Measurements from ENCODE around the gene ELOVL2. TPM values are rescaled to one million over a fixed set of nuclear protein-coding genes. Genes with fewer than 3 reads are reported as not detected.
"Not testable (repeated sequence)": the region's sequence is repeated elsewhere in the genome, so short reads cannot be mapped to it uniquely, and the experiment has no call there.

ELOVL2 gene, protein sequence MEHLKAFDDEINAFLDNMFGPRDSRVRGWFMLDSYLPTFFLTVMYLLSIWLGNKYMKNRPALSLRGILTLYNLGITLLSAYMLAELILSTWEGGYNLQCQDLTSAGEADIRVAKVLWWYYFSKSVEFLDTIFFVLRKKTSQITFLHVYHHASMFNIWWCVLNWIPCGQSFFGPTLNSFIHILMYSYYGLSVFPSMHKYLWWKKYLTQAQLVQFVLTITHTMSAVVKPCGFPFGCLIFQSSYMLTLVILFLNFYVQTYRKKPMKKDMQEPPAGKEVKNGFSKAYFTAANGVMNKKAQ
- total RNA-seq, result 1.8 TPM
- long read RNA-seq, result 0 reads

DNA sequence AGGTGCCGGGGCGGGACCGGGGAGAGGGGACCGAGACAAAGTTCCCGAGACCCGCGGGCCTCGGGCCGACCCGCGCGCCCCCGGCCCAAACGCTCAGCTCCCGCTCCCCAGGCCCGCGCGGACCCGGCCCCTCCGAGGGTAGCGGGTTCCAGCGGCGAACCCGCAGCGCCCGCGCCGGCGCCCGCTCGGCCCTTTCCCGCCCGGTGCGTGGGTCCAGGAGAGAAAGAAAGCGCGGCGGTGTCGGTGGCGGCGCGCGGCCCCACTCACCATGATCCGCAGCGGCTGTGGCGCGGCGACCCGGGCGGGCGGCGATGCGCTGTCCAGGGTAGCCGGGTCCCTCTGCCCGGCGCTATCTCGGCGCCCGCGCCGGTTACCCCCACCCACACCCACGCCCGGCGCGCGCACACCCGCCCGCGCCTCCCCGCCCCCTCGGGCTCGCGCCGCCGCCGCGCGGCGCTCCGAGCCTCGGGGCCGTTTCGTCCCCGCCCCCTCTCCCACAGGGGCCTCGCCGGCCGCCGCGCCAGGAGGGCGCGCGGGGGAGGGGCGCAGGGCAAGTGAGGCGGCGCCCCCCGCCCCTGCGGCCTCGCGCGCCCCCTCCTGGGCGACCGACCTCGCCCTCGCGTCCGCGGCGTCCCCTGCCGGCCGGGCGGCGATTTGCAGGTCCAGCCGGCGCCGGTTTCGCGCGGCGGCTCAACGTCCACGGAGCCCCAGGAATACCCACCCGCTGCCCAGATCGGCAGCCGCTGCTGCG lies at the start of gene ELOVL2:
ELOVL2 (minus strand) TSS at position 345 of the 751 bp plus-strand sequence; CDS start at position 270, 75 bp downstream.
- DNase-seq (ENCODE audit: low spot score), result no peak
- intact Hi-C loops (cut with DNase I), result no loop called here

DNA sequence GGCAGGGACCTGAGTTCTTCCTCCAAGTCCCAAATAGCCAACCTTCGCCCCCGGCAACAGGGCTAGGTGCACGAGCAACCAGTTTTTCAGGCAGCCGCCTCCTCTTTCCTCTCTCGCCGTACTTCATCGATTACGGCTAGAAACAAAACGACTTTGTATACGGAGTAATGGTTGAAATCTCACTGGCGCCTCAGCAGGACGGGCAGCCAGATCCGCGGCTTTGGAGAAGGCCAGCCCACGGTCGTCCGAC lies 49.2 kb upstream of the ELOVL2 start:
- intact Hi-C loops (cut with DNase I), result no loop called here
- DNase-seq (ENCODE audit: low spot score), result no peak

DNA sequence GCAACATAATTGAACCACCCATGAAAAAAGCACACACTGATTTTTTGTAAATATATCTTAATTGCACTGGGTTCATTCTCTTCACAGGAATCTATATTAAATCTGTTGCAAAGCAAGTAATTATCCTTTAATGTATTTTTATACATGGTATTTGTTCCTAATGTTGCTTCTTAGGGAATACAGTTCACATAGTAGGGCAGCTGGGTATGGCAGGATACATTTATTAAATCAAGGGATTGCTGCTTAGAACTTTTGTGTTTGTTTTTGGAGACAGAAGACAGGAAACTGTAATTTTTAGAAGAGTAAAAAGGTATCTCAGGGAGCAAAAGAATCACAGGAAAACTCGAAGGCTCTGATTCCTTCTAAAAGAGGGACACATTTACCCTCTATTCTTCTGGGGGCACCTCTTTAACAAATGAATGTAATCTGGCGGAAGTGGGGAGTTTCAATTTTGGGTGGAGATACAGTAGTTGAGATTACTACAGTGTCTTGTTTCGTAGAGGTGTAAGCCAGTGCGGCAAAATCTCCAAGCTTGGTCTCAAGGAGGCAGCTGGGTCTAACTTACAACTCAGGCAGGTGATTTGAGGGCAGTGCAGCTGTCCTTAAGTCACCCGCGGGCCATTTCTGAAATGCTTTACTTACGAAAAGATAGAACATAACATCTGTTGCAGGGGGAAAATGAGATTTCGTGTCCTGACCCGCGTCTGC lies 48.7 kb upstream of the ELOVL2 start:
- no peak for DNase-seq (ENCODE audit: low spot score)
- intact Hi-C loops (cut with DNase I), result no loop called here

DNA sequence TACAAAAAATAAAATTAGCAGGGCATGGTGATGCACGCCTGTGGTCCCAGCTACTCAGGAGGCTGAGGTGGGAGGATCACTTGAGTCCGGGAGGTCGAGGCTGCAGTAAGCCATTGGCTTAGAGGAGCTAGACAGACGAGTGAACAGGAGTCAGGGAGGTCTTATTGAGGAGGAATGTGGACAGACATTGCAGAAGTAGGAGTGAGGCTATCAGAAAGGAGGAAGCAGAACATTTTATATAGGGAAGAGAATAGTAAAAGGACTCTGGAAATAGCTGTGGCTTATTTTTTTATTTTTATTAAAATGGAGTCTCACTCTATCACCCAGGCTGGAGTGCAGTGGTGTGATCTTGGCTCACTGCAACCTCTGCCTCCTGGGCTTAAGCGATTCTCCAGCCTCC lies 47.0 kb upstream of the ELOVL2 start:
- intact Hi-C loops (cut with DNase I); DNase-seq (ENCODE audit: low spot score): not testable (repeated sequence)

DNA sequence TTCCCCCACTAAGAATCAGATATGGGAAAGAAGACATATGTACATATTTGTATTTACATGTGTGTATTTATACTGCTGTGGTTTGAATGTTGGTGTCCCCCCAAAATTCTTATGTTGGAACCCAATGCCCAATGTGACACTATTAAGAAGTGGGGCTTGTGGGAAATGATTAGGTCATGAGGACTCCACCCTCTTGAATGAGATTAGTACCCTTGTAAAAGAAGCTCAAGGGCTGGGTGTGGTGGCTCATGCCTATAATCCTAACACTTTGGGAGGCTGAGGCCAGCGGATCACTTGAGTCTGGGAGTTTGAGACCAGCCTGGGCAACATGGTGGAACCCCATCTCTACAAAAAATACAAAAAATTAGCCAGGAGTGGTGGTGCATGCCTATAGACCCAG lies 45.6 kb upstream of the ELOVL2 start:
- intact Hi-C loops (cut with DNase I), result no loop called here
- no peak for DNase-seq (ENCODE audit: low spot score)

DNA sequence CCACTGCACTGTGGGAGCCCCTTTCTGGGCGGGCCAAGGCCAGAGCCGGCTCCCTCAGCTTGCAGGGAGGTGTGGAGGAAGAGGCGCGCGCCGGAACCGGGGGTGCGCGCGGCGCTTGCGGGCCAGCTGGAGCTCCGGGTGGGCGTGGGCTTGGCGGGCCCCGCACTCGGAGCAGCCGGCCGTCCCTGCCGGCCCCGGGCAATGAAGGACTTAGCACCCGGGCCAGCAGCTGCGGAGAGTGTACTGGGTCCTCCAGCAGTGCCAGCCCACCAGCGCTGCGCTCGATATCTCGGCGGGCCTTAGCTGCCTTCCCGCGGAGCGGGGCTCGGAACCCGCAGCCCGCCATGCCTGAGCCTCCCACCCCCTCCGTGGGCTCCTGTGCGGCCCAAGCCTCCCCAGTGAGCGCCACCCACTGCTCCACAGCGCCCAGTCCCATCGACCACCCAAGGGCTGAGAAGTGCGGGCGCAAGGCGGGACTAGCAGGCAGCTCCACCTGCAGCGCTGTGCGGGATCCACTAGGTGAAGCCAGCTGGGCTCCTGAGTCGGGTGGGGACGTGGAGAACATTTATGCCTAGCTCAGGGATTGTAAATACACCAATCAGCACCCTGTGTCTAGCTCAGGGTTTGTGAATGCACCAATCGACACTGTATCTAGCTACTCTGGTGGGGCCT lies 43.2 kb upstream of the ELOVL2 start:
- DNase-seq (ENCODE audit: low spot score); intact Hi-C loops (cut with DNase I): not testable (repeated sequence)

DNA sequence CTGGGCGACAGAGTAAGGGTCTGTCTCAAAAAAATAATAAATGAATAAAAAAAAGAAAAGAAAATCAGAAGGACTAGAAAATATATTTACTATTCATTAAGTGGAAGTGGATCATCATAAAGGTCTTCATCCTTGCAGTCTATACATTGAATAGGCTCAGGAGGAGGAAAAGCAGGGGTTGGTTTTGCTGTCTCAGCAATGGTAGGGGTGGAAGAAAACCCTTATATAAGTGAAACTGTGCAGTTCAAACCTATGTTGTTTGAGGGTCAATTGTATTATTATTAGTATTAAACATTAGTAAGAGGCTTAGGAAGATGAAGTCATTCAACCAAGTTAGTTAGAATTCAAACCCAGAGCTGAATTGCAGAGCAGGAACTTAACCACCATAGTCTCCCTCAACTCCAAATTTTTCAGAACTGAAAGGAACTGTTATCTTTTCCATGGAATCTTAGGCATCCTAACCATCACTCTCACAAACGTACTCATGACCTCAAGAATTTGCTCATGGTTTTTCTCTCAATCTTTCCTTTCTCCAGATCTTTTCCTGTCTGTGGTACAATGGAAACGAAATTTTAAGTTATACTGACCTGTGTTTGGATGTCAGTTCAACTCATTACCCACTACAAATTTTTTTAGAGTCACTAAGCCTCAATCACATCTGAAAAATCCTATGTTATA lies 41.8 kb upstream of the ELOVL2 start:
- DNase-seq (ENCODE audit: low spot score), result no peak
- intact Hi-C loops (cut with DNase I), result no loop called here

DNA sequence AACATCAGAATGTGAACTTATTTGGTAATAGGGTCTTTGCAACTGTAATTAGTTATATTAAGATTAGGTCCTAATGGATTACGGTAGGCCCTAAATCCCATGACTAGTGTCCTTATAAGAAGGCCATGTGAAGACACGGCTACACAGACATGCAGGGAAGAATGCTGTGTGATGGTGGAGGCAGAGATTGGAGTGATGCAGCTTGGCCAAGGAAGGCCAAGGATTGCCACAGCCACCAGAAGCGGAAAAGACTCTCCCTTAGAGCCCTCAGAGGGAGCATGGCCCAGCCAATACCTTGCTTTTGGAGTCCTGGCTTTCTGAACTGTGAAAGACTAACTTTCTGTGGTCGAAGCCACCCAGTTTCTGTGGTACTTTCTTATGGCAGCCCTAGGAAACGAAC lies 39.9 kb upstream of the ELOVL2 start:
- no peak for DNase-seq (ENCODE audit: low spot score)

DNA sequence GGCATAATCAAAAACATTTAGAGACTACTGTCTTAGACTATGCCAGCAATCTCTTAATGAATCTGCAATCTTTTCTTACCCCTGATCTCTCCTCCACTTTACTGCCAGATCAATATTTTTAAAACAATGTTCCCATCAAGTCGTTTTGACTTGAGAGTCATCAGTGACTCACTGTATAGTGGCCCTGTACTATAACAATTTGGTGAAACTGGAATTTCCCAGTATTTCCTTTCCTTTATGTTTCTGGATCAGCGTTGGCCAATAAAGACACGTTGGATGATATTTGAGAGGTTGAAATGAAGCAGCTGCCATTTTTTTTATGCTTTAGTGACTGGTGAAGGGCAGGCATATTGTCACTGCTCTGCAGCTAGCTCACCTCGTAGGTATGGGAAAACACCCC lies 39.4 kb upstream of the ELOVL2 start:
- no peak for DNase-seq (ENCODE audit: low spot score)
- intact Hi-C loops (cut with DNase I), result no loop called here

More for the DNA sequence above, 39.9 kb upstream of the ELOVL2 start:
- intact Hi-C loops (cut with DNase I), result no loop called here

DNA sequence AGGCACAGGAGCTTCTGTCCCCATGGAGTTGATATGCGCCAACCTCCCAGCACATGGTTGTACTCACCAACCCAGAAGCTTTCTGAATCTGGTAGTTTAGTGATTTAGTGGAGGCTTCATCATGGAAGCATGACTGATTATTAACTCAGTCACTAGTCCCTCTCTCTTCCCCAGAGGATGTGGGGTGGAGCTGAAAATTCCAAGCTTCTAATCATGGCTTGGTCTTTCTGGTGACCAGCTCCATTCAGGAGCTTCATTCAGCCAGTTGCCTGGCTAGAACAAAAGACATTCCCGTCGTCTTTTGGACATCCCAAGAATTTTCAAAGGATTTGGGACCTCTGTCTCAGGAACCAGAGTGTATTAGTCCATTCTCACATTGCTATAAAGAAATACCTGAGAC lies 36.2 kb upstream of the ELOVL2 start:
- no peak for DNase-seq (ENCODE audit: low spot score)
- intact Hi-C loops (cut with DNase I), result no loop called here

DNA sequence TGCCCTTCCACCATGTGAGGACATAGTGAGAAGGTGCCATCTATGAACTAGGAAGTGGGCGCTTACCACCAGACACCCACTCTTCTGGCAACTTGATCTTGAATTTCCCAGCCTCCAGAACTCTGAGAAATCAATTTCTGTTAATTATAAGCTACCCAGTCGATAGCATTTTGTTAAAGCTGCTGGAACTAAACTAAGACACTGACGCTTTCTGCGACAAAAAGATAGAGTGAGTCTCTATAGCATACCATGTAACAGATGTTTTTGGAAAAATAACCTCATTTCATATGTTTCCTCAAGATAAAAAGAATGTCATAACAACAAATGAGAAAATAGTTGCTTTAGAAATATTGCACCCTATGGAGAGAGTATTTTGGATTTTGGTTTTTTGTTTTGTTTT lies 34.2 kb upstream of the ELOVL2 start:
- DNase-seq (ENCODE audit: low spot score), result no peak
- intact Hi-C loops (cut with DNase I), result loop anchor here (10.0 kb wide), 1 partner anchor 603 kb away; no protein-coding TSS in a partner anchor

DNA sequence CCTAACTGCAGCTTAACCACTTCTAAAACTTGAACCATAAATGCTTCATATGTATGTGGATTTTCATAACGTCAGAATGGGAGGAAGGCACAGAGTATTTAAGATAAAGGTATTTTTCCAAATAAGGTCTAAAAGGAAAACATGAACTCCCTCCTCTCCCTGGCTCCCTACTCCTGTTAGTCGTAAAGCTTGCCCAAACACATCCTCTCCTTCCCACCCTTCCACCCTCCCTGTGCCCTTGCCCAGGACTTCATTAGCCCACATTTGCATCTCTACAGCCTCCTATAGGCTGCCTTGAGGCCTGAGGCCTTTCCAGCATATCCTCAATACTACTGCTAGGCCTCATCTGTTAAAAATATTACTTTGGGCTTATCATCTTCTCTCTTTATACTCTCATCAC lies 32.4 kb upstream of the ELOVL2 start:
- intact Hi-C loops (cut with DNase I), result loop anchor here (10.0 kb wide), 1 partner anchor 602 kb away; no protein-coding TSS in a partner anchor
- DNase-seq (ENCODE audit: low spot score), result no peak

DNA sequence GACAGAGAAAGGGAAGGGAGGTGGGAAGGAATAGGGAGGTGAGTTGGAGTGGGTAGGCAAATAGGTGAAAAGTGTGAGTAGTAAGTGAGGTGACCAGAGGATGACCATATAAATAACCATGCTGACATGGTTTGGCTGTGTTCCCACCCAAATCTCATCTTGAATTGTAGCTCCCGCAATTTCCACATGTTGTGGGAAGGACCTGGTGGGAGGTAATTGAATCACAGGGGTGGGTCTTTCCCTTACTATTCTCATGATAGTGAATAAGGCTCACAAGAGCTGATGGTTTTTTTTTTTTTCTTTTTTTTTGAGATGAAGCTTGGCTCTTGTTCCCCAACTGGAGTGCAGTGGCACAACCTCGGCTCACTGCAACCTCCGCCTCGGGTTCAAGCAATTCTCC lies 28.0 kb upstream of the ELOVL2 start:
- intact Hi-C loops (cut with DNase I), result loop anchor here (10.0 kb wide), 1 partner anchor 597 kb away; no protein-coding TSS in a partner anchor

DNA sequence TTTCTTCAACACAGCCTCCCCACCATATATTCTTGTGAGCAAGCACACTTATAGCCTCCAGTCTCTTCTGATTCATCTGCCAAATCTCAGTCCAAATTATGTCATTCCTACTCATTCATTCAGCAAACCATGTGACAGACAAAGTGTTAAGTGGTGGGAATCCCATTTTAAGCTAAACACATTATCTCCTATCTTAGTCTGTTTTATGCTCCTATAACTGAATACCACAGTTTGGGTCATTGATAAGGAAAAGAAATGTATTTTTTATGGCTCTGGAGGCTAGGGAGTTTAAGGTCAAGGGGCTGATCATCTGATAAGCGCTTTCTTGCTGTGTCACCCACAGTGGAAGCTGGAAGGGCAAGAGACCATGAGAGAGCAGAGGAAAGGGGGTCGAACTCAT lies 25.7 kb upstream of the ELOVL2 start:
- intact Hi-C loops (cut with DNase I), result loop anchor here (10.0 kb wide), 1 partner anchor 595 kb away; no protein-coding TSS in a partner anchor
- no peak for DNase-seq (ENCODE audit: low spot score)

More for the DNA sequence above, 28.0 kb upstream of the ELOVL2 start:
- no peak for DNase-seq (ENCODE audit: low spot score)

DNA sequence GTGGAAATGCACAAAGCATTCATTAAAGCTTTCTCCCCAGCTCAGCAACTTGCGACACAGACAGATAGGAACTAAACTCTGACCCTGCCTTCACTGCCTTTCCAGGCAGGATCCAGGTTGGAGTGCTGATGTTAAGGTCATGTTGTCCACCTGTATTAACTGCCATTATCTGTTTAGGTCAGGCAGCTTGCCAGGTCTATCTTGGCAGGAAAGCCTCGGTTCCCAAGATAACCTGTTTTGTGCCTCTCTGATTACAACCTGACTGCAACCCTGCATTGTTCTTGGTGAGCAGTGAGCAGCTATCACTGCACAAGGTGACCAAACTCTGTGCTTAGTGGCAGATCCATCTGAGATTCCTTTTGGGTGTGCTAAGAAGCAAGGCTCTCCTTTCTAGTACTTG lies 23.2 kb upstream of the ELOVL2 start:
- DNase-seq (ENCODE audit: low spot score), result no peak
- intact Hi-C loops (cut with DNase I), result loop anchor here (2.0 kb wide), 1 partner anchor 113 kb away; no protein-coding TSS in a partner anchor

DNA sequence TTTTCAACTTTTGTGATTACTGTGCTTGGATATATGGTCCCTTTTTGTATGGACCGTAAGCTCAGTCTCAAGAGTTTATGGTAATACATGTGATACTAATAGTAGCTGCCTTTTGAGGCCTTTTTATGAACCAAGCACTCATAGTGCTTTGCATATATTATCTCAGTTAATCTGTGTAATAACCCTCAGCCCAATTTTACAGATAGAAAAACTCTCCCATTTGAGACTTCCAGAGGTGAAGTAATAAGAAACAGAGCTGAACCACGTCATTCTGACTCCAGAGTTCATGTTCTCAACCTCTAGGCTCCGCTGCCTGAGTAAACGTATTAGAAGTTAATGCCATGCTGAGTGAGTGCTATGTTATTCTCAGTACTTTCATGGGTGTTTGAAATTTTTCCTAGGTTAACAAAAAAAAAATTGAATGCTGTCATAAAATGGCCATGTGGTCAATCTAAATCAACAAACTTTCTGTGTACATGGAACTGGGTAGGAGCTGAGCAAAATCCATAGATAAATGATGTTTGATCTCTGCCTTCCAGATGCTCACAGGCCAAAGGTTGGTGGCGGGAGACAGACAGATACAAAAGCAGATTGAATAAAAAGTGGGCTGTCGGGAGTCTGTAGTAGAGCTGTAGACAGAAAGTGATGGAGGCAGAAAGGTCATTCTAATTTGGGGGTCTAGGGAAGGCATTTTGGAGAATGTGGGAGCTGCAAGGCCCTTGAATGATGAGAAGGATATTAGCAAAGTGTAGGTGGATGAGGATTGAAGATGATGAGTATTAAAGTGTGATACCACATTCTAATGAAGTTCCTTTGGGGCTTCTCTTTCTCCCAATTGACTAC lies 22.6 kb upstream of the ELOVL2 start:
- DNase-seq (ENCODE audit: low spot score), result no peak
- intact Hi-C loops (cut with DNase I), result loop anchor here (2.0 kb wide), 1 partner anchor 112 kb away; no protein-coding TSS in a partner anchor

DNA sequence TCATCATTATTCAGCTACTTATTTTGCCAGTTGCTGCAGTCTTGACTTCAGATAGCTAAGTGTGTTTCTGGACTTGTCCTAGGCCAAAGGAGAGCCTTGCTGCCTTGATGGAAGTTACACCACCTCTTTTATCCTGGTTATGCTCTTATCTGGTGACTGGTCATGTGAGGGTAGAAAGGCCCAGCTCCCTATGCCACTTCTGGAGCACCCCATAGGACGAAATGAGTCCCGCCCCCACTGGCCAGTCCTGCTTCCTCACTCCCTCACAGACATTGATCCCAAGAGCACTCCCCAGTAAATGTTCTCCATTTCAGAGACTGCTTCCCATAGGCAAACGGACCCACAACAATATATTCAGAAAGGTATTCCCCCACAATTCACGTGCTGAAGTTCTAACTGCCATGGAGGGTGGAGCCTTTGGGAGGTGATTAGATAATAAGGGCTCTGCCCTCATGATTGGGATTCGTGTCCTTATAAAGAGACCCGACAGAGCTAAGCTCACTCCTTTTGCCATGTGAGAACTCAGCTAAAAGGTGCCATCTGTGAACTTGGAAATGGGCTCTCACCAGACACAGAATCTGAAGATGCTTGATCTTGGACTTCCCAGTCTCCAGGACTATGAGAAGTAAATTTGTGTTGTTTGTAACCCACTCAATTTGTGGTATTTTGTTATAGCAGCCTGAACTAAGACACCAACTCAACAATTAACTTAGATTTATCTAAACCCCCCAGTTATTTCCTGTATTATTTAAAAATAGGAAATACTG lies 21.5 kb upstream of the ELOVL2 start:
- no peak for DNase-seq (ENCODE audit: low spot score)
- intact Hi-C loops (cut with DNase I), result loop anchor here (2.0 kb wide), 1 partner anchor 111 kb away; no protein-coding TSS in a partner anchor

DNA sequence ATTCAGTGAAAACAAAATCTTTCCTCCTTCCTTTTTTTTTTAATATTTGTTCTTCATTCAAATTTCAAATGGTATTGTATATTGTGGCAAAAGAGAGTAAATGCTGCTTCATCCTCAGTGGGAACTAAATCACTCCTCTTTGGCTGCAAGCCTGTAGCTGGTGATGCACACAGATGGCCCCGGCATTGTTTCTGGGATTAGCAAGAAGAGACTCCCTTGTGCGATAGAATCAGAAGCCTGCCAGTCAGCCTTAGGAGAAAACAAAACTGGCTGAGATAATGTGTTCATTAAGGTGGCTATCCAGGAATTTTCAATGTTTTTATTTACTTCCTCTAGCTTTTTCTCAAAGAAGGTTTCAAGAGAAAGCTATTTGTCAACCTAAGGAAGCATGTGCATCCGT lies 20.7 kb upstream of the ELOVL2 start:
- no peak for DNase-seq (ENCODE audit: low spot score)
- intact Hi-C loops (cut with DNase I), result no loop called here

All from cardiac septum (tissue), 1 donor.